ENCODE data around the gene ELF5.

Gene ELF5

DNA sequence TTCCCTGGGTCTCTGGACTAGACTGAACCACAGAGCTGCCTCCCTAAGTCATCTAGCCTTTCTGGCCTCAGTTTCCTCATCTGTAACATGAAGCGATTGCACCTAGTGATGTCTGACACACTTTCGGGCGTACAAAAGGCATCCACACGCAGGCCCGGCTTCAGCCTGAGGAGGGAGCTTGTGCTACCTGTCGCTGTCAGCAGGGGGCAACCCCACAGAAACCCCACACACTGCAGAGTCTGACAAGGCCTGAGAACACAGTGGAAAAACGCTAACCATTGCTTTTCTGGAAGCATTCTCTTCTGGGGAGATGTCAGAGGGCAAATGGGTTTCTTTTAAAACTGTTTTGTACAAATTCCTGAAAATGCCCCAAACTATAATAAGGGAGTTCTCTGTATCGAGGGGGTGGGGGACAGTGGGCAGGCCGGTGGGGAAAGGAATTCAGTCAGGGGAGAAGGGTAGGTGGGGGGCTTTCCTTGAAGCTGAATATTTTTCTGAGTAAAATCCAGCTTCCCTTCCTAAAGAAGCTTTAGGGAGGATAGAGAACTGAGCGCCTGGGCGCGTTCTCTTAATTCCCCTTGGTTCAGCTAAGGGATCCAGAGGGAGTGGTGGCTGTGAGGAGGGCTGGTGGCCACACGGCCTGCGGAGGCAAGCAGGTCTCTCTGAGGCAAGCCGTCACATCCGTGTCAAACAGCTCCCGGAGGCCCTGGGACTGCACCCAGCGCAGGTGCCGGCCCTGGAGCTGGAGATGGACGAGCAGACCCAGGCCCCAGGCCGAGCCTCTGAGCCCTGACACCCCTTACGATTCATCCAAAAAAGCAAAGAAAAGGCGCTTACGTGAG lies 533 bp downstream of the ELF5 start:
- H3K4me3 ChIP-seq (replicated peaks; ENCODE audit: insufficient read depth, low read length): no peak overlapping the region
- peak; percentile 34 to 68 for DNase-seq (ENCODE audit: low read depth in 1 of 2, low spot score in 1 of 2)
- H3K27me3 ChIP-seq (ENCODE audit: insufficient read depth, poor library complexity, severe bottlenecking): no peaks in the 10 kb centered on the region
- H3K27ac ChIP-seq (replicated peaks): no peak overlapping the region
- no peak for TF ChIP-seq SPI1 (IDR thresholded peaks at IDR 0.05; ENCODE audit: borderline replicate concordance, low read depth)
- TF ChIP-seq, protein P1, sequence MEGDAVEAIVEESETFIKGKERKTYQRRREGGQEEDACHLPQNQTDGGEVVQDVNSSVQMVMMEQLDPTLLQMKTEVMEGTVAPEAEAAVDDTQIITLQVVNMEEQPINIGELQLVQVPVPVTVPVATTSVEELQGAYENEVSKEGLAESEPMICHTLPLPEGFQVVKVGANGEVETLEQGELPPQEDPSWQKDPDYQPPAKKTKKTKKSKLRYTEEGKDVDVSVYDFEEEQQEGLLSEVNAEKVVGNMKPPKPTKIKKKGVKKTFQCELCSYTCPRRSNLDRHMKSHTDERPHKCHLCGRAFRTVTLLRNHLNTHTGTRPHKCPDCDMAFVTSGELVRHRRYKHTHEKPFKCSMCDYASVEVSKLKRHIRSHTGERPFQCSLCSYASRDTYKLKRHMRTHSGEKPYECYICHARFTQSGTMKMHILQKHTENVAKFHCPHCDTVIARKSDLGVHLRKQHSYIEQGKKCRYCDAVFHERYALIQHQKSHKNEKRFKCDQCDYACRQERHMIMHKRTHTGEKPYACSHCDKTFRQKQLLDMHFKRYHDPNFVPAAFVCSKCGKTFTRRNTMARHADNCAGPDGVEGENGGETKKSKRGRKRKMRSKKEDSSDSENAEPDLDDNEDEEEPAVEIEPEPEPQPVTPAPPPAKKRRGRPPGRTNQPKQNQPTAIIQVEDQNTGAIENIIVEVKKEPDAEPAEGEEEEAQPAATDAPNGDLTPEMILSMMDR (IDR thresholded peaks at IDR 0.05; ENCODE audit: insufficient read depth, low read length): peak; percentile 84
- TF ChIP-seq, protein P2, sequence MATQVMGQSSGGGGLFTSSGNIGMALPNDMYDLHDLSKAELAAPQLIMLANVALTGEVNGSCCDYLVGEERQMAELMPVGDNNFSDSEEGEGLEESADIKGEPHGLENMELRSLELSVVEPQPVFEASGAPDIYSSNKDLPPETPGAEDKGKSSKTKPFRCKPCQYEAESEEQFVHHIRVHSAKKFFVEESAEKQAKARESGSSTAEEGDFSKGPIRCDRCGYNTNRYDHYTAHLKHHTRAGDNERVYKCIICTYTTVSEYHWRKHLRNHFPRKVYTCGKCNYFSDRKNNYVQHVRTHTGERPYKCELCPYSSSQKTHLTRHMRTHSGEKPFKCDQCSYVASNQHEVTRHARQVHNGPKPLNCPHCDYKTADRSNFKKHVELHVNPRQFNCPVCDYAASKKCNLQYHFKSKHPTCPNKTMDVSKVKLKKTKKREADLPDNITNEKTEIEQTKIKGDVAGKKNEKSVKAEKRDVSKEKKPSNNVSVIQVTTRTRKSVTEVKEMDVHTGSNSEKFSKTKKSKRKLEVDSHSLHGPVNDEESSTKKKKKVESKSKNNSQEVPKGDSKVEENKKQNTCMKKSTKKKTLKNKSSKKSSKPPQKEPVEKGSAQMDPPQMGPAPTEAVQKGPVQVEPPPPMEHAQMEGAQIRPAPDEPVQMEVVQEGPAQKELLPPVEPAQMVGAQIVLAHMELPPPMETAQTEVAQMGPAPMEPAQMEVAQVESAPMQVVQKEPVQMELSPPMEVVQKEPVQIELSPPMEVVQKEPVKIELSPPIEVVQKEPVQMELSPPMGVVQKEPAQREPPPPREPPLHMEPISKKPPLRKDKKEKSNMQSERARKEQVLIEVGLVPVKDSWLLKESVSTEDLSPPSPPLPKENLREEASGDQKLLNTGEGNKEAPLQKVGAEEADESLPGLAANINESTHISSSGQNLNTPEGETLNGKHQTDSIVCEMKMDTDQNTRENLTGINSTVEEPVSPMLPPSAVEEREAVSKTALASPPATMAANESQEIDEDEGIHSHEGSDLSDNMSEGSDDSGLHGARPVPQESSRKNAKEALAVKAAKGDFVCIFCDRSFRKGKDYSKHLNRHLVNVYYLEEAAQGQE (IDR thresholded peaks at IDR 0.05; ENCODE audit: insufficient replicate concordance, low read depth): no peak
- no peak for TF ChIP-seq POLR2AphosphoS5 (IDR thresholded peaks at IDR 0.05; ENCODE audit: low read depth)
- TF ChIP-seq GABPA (IDR thresholded peaks at IDR 0.05; ENCODE audit: low read depth): no peak

DNA sequence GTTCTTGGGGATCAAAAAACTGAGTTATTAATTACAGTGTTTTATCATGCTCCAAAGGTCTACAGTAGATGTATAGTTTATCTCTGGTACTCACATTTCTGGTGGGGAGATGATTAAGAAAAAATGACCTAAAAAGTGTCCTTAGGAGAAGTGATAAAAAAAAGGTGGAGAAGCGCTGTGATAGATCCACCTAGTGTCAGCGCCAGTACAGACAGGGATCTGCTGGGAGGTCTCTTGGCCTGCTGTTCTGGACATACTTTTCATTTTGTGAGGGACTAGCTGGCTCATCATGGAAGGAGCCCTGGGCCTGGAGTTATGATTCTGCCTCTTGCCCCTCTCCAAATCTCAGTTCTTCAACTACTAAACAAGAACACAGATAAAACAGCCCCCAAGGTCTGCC lies 2.9 kb downstream of the ELF5 start:
- DNase-seq (ENCODE audit: low read depth in 1 of 2, low spot score in 1 of 2): no peak
- TF ChIP-seq GABPA (IDR thresholded peaks at IDR 0.05; ENCODE audit: low read depth): no peak
- TF ChIP-seq, protein P2 (IDR thresholded peaks at IDR 0.05; ENCODE audit: insufficient replicate concordance, low read depth): no peak
- TF ChIP-seq SPI1 (IDR thresholded peaks at IDR 0.05; ENCODE audit: borderline replicate concordance, low read depth): no peak
- no peak for TF ChIP-seq POLR2AphosphoS5 (IDR thresholded peaks at IDR 0.05; ENCODE audit: low read depth)
- TF ChIP-seq, protein P1 (IDR thresholded peaks at IDR 0.05; ENCODE audit: insufficient read depth, low read length): no peak
- Histone ChIP-seq H3K4me3 (replicated peaks; ENCODE audit: insufficient read depth, low read length) (no peak overlapping the region), H3K27ac (replicated peaks) (no peak overlapping the region), H3K27me3 (ENCODE audit: insufficient read depth, poor library complexity, severe bottlenecking) (no peaks in the 10 kb centered on the region)

DNA sequence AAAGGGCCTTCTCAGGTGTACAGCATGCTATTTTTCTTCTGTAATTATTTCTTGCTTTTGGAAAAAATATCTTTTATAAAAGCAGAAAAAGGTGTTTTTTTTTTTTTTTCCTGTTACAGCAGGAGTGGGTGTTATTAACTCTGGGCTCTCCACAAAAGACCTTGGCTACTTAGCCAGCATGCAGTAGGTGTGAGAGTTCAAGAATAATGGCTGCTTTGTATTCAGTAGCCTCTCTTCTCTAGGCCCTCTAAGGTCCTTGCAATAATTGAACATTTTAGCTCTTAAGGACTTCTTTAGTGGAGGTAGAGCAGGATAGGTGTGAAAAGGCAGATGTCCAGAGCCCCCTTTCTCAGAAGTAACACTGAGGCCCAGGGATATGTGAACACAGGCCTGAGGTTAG lies 3.4 kb downstream of the ELF5 start:
- DNase-seq (ENCODE audit: low read depth in 1 of 2, low spot score in 1 of 2): no peak
- H3K27me3 ChIP-seq (ENCODE audit: insufficient read depth, poor library complexity, severe bottlenecking): no peaks in the 10 kb centered on the region
- TF ChIP-seq POLR2AphosphoS5 (IDR thresholded peaks at IDR 0.05; ENCODE audit: low read depth) (no peak), GABPA (IDR thresholded peaks at IDR 0.05; ENCODE audit: low read depth) (no peak), SPI1 (IDR thresholded peaks at IDR 0.05; ENCODE audit: borderline replicate concordance, low read depth) (no peak)
- TF ChIP-seq, protein P2 (IDR thresholded peaks at IDR 0.05; ENCODE audit: insufficient replicate concordance, low read depth): no peak
- TF ChIP-seq, protein P1 (IDR thresholded peaks at IDR 0.05; ENCODE audit: insufficient read depth, low read length): no peak
- no peak overlapping the region for H3K27ac ChIP-seq (replicated peaks)
- no peak overlapping the region for H3K4me3 ChIP-seq (replicated peaks; ENCODE audit: insufficient read depth, low read length)

Data from HL-60 (cell line).